HG02870 (cell line): ENCODE results near the gene DUSP18.
"Not testable (repeated sequence)": the region's sequence is repeated elsewhere in the genome, so short reads cannot be mapped to it uniquely, and the experiment has no call there.

Source experiments
- ATAC-seq: cut with Tn5 transposase; IDR thresholded peaks from one replicate; pipeline ENCODE4 v1.9.1; 2021; ENCODE audit warnings: mild to moderate bottlenecking, moderate library complexity; ENCODE audit not compliant: unreplicated experiment

Gene DUSP18

GRCh38 chr22:30640839-30641430 is 26.7 kb downstream of the DUSP18 start:
- no peak for ATAC-seq

- ATAC-seq: no peak
Measured at GRCh38 chr22:30640361-30640760, 27.3 kb downstream of the DUSP18 start.

- no peak for ATAC-seq
Measured at GRCh38 chr22:30637701-30638114, 30.0 kb downstream of the DUSP18 start.

GRCh38 chr22:30636226-30637077 is 31.2 kb downstream of the DUSP18 start:
- no peak for ATAC-seq

- ATAC-seq: peak; percentile 51
Measured at GRCh38 chr22:30635273-30636225, 32.1 kb downstream of the DUSP18 start, which contains the start of gene SLC35E4. SLC35E4 (plus strand) TSS chr22:30635781; CDS start chr22:30636451, 670 bp downstream.

- ATAC-seq: peak; percentile 49
Measured at GRCh38 chr22:30634471-30635233, 33.0 kb downstream of the DUSP18 start.

GRCh38 chr22:30631469-30631868 is 36.2 kb downstream of the DUSP18 start:
- not testable (repeated sequence) for ATAC-seq

- ATAC-seq: no peak
Measured at GRCh38 chr22:30628491-30628890, 39.2 kb downstream of the DUSP18 start.

- ATAC-seq: no peak
Measured at GRCh38 chr22:30627471-30627870, 40.2 kb downstream of the DUSP18 start.

GRCh38 chr22:30626413-30626812 is 41.3 kb downstream of the DUSP18 start:
- no peak for ATAC-seq

- ATAC-seq: not testable (repeated sequence)
Measured at GRCh38 chr22:30619909-30620308, 47.8 kb downstream of the DUSP18 start.

- ATAC-seq: no peak
Measured at GRCh38 chr22:30617819-30618218, 49.9 kb downstream of the DUSP18 start.

- no peak for ATAC-seq
Measured at GRCh38 chr22:30615543-30615954, 52.1 kb downstream of the DUSP18 start.

- no peak for ATAC-seq
Measured at GRCh38 chr22:30614879-30615278, 52.8 kb downstream of the DUSP18 start.

- ATAC-seq: no peak
Measured at GRCh38 chr22:30614268-30614667, 53.4 kb downstream of the DUSP18 start.

GRCh38 chr22:30612789-30613188 is 54.9 kb downstream of the DUSP18 start:
- no peak for ATAC-seq
